A549 treated with DMSO at 1 μM for 4 hours (cell line): ENCODE data around the gene NFIX. TPM values are rescaled to one million over a fixed set of nuclear protein-coding genes. Genes with fewer than 3 reads are reported as not detected.

Source experiments
- total RNA-seq: library from RNA; stranded (reverse); fragments of 200-300 nt; extraction: Qiagen RNA extraction; gene quantifications from 5 replicates; pipeline ENCODE4 v1.2.3, GENCODE V29; 2022; ENCODE audit warnings: low read depth

NFIX gene
- 4.0 to 5.8 TPM (median 4.2 TPM) in 5 replicates for total RNA-seq

DNA sequence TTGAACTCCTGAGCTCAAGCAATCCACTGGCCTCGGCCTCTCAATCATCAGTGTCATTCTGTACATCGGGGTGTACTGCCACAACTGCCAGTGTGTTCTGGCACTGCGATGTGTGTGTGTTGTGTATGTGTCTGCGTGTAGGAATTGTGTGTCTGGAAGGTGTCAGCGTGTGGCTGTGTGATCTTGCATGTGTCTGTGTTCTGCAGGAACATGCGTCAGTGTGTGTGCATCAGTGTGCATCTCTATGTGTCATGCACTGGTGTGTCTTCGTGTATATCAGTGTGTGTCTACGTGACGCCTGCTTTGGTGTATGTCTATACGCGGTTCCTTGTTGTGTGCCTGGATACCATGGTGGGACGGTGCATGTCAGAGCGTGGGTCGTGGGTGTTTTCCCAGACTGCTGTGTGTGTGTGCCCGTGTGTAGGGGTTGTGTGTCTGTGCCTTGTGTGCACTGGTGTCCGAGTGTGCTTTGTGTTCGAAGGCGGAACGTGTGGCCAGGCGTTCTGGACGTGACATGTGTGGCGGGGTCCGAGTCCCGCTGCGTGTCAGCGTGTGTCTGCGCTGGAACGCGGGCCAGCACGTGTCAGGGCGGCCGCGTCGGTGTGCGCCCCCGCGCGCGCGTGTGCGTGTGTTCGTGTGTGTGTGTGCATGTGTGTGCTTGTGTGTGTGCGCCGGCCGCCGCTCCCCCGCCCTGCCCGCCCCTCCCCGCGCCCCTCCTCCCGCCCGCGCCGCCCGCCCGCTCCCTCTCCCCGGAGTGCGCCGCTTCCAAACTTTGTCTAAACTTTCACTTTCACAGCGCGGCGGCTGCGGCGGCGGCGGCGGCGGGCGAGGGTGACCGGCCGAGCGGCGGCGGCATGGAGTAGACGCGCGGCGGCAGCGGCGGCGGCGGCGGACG, at the start of gene NFIX:
TSS of gene NFIX (plus strand) at position 775 of the 895 bp plus-strand sequence. CDS start 363 bp downstream, outside the sequence.

DNA sequence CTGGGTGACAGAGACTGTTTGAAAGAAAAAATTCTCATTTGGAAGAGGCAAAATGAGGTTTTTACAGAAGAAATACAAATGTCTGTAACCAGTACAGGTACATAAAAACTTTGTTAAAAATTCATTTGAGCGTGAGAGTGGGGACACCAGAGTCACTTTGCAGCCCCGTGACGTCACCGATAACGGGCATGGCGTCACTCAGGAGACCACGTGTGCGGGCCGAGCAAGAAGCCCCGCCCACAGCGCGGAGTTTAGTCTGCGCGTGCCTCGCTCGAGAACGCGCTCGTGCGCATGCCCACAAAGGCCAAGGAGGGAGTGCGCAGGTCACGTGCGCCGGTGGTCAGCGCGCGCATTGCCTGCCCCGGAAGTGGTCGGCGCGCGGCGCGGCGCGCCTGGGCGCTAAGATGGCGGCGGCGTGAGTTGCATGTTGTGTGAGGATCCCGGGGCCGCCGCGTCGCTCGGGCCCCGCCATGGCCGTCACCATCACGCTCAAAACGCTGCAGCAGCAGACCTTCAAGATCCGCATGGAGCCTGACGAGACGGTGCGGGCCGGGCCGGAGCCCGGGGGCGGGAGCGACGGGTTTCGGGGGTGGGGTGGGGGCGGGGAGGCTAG, 49.7 kb upstream of the NFIX start, which contains the start of gene RAD23A:
TSS of gene RAD23A (plus strand) at position 384 of the 613 bp plus-strand sequence. CDS start at position 471, 87 bp downstream.

DNA sequence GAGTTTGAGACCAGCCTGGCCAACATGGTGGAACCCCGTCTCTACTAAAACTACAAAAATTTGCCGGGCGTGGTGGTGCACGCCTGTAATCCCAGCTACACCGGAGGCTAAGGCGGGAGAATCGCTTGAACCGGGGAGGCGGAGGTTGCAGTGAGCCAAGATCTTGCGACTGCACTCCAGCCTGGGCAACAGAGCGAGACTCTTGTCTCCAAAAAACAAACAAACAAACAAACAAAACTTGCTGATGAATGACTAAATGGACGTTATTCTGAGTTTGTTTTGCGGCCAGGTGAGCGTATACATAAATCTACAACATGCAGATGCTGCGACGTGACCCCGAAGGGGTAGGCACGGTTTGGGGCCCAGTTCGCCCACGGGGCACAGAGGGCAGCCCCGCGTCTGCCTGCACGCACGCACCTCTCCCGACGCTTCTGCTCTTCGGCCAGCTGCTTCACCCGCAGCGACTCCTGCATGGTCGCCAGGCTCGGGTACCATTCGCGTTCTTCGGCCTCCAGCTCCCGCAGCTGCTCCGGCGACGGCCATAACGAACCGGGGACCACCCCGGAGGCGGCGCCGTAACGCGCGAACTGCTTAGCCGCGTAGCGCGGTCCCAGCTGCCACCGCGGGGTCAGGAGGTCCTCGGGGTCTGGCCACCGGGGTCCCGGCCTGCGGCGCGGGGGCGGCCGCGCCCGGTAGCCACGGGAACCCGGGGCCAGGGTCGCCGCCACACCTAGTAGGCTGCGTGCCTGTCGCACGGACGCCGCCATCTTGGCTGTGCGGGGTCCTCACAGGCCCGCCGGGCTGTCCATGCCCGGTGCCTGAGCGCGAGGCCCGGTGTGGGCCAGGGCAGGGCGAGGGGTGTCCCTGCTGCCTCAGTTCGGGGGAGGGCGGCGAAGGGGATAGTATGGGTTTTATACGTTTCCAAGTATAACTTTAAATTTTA, 38.6 kb upstream of the NFIX start, which contains the start of gene GADD45GIP1:
TSS of gene GADD45GIP1 (minus strand) at position 778 of the 943 bp plus-strand sequence. CDS start at position 767, 11 bp downstream.

DNA sequence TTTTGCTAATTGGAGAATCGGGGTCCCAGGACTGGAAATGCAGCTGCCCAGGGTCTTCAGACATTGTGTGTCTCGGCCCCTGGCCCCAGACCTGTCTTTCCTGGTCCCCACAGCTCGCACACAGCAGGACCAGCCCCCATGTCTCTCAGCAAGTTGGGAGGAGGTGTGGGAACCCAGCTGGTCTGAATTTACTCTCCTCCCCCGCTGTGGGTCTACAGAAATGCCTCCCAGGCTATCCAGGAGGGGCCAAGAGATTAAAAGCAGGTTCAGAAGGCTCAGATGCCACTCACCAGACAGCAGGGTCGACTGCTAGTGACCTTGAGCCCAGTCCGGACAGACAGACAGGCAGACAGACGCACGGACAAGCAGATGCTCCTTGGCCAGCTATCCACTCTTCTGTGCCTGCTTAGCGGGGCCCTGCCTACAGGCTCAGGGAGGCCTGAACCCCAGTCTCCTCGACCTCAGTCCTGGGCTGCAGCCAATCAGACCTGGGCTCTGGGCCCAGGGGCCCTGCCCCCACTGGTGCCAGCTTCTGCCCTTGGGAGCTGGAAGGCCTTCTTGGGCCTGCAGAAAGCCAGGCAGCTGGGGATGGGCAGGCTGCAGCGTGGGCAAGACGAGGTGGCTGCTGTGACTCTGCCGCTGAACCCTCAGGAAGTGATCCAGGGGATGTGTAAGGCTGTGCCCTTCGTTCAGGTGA, 25.8 kb upstream of the NFIX start, which contains the start of gene DAND5:
TSS of gene DAND5 (plus strand) at position 285 of the 697 bp plus-strand sequence. CDS start at position 370, 85 bp downstream.

DNA sequence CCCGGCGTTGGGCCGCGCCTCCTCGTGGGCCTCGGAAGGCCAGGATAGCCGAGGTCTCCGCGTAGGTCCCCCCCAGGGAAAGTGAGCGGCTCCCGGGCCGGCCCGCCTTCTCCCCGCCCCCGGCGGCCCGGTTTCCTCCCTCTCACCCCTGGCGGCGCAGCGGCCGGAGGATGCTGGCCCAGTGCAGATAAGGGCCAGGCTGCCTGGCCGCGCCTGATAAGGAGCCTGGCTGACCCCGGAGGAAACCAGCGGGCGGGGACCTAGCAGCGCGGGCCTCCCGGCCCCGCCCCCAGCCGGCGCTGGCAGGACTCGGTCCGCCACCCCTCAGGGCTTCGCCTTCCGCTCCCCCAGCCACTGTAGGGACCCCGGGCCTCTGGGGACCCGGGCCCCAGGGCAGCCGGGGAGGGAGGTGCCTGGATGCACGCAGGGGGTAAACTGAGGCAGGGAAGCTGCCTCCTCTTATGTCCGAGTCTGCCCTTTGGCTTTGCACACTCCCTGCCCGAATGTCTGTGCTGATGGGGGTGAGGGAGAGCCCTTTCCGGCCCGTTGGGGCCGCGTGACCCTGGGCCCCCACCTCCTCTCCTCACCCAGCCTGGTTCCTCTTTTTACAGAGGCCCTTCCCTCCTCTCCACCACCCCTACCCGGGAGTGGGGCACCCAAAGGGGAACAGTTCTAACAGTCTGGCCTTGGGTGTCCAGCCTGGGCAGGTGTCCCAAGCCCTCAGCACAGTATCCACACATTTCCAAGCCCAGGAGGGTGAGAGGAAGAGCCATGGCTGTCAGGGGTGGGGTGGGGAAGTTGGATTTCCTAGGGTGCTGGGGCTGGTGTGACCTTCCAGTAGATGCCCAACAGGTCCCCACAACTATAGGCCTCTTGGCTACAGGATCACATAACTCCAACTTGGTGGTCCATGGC, 107.6 kb downstream of the NFIX start, which contains the start of gene LYL1:
TSS of gene LYL1 (minus strand) at position 193 of the 915 bp plus-strand sequence. CDS start 1,687 bp downstream, outside the sequence.

DNA sequence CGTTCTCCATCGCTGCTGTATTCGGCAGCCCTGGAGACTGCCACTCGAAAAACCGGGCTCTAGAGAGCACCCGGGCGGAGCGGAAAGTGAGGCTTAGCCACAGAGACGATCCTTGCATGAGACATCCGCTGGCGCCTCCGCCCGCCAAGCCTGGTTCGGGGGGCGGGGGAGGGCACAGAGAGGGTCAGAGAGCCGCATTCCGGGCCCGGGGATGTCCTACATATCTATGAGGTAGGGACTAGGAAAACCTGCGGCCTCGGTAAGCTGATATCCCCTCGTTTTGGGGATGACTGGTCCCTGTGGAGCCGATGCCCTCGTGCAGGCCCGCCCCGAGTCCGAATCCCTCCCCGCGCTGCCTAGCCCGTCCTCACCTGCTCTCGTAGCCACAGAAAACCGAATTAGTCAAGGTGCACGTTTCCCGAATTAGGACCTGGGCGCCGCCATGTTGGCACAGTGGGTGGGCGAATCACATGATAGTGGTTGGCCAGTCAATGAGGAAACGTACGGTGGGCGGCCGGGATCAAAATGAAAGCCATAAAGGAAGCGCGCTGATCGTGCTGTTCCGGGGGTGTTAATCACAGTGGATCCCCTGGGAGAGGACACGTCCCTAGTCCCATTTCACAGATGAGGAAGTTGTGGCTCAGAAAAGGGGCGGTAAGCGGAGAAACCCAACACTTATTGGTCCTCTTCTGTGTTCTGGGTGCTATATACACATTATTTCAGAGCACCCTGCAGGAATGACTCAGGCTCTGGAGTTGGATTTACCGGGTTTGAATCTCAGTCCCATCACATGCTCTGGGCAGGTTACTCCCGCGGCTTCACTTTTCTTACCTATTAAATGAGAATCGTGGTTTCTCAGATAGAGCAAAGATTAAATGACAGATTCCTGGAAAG, 121.3 kb downstream of the NFIX start, which contains the start of gene TRMT1:
TSS of gene TRMT1 (minus strand) at position 459 of the 894 bp plus-strand sequence. CDS start at position 118, 341 bp downstream.

DNA sequence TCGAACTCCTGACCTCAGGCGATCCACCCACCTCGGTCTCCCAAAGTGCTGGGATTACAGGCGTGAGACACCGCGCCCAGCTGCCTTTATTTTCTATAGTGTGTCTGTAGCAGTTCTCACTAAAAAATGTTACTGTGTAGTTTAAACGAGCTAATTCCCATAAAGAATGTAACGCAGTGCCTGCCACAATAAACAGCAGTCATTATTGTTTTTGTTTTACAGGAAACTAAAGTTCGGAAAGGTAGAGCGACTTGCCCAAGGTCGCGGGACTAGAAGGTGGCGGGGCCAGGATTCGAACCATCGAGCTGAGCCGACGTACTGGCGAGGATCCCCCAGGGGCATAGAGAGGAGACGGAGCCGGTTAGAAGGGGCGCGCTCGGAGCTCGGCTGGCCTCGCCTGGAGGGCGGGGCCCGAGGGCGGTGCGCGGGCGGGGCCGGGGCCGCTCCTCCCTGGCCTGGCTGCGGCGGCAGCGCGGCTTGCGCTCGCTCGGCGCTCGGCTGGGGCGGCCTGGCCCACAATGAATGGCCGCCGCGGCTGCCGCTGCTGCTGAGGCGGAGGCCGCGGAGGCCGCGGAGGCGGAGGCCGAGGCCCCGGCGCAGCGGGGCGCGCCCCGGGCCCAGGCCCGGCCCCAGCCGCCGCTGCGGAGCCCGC, 122.6 kb downstream of the NFIX start, which contains the start of gene NACC1:
TSS of gene NACC1 (plus strand) at position 493 of the 652 bp plus-strand sequence. CDS start 16,944 bp downstream, outside the sequence.

Other genes starting within 250 kb of the NFIX start
- gene BEST2, start 243.7 kb upstream of the NFIX start, total RNA-seq = 0.06 TPM in 1 of 5 replicates, not detected in the others
- gene HOOK2, start 219.9 kb upstream of the NFIX start, total RNA-seq = 7.2 to 12.1 TPM (median 10.4 TPM) in 5 replicates
- 96.9 to 138 TPM (median 119 TPM) in 5 replicates for gene JUNB, start 204.0 kb upstream of the NFIX start, total RNA-seq
- gene PRDX2, start 193.7 kb upstream of the NFIX start, total RNA-seq = 0.59 to 0.91 TPM (median 0.74 TPM) in 5 replicates
- gene THSD8, start 193.4 kb upstream of the NFIX start, total RNA-seq = 0.90 to 13.2 TPM (median 10.8 TPM) in 5 replicates
- gene RNASEH2A, start 188.9 kb upstream of the NFIX start, total RNA-seq = 37.4 to 49.2 TPM (median 44.4 TPM) in 5 replicates
- 0.24 to 0.26 TPM in 2 of 5 replicates, not detected in the others for gene RTBDN, start 160.9 kb upstream of the NFIX start, total RNA-seq
- gene MAST1, start 157.0 kb upstream of the NFIX start, total RNA-seq = 1.9 to 2.9 TPM (median 2.2 TPM) in 5 replicates
- 26.8 to 32.2 TPM (median 29.9 TPM) in 5 replicates for gene DNASE2, start 114.0 kb upstream of the NFIX start, total RNA-seq
- gene KLF1, start 108.3 kb upstream of the NFIX start, total RNA-seq = 0.06 TPM in 1 of 5 replicates, not detected in the others
- gene GCDH, start 104.3 kb upstream of the NFIX start, total RNA-seq = 7.9 to 10.8 TPM (median 8.8 TPM) in 5 replicates
- 0.31 to 0.57 TPM (median 0.46 TPM) in 5 replicates for gene SYCE2, start 76.2 kb upstream of the NFIX start, total RNA-seq
- gene FARSA, start 61.8 kb upstream of the NFIX start, total RNA-seq = 68.3 to 85.5 TPM (median 73.0 TPM) in 5 replicates
- 516 to 561 TPM (median 539 TPM) in 5 replicates for gene CALR, start 56.9 kb upstream of the NFIX start, total RNA-seq
- gene RAD23A, start 49.6 kb upstream of the NFIX start, total RNA-seq = 71.4 to 85.6 TPM (median 80.8 TPM) in 5 replicates
- gene GADD45GIP1, start 38.3 kb upstream of the NFIX start, total RNA-seq = 28.0 to 55.0 TPM (median 47.7 TPM) in 5 replicates
- 0.07 to 0.13 TPM (median 0.11 TPM) in 3 of 5 replicates, not detected in the others for gene DAND5, start 25.9 kb upstream of the NFIX start, total RNA-seq
- gene LYL1, start 107.4 kb downstream of the NFIX start, total RNA-seq = 0.45 to 0.92 TPM (median 0.72 TPM) in 5 replicates
- gene TRMT1, start 121.3 kb downstream of the NFIX start, total RNA-seq = 37.9 to 47.9 TPM (median 39.5 TPM) in 5 replicates
- 41.1 to 53.3 TPM (median 41.8 TPM) in 5 replicates for gene NACC1, start 122.8 kb downstream of the NFIX start, total RNA-seq
- gene STX10, start 154.9 kb downstream of the NFIX start, total RNA-seq = 46.2 to 61.2 TPM (median 55.5 TPM) in 5 replicates
- gene IER2, start 154.9 kb downstream of the NFIX start, total RNA-seq = 70.5 to 82.0 TPM (median 76.6 TPM) in 5 replicates